Endothelial cell (in vitro differentiated cells): Measurements from ENCODE around the gene PXDN. TPM values are rescaled to one million over a fixed set of nuclear protein-coding genes. Genes with fewer than 3 reads are reported as not detected.

ENCODE experiments used
- DNase-seq: peaks from one replicate; pipeline ENCODE4 v3.0.0; 2021; ENCODE audit warnings: low spot score
- H3K27ac Mint-ChIP-seq: one replicate; pipeline ENCODE4 v1.8.0; 2021; ENCODE audit warnings: mixed read lengths, inconsistent platforms; ENCODE audit not compliant: unreplicated experiment
- H3K27me3 Mint-ChIP-seq: one replicate; pipeline ENCODE4 v1.8.0; 2021; ENCODE audit warnings: mild to moderate bottlenecking, moderate library complexity, mixed read lengths, inconsistent platforms; ENCODE audit not compliant: unreplicated experiment
- H3K36me3 Mint-ChIP-seq: one replicate; pipeline ENCODE4 v1.8.0; 2021; ENCODE audit warnings: mild to moderate bottlenecking, low read depth, mixed read lengths, inconsistent platforms; ENCODE audit not compliant: unreplicated experiment
- H3K4me1 Mint-ChIP-seq: one replicate; pipeline ENCODE4 v1.8.0; 2021; ENCODE audit warnings: mild to moderate bottlenecking, mixed read lengths, inconsistent platforms; ENCODE audit not compliant: unreplicated experiment
- H3K4me3 Mint-ChIP-seq: one replicate; pipeline ENCODE4 v1.8.0; 2021; ENCODE audit warnings: mild to moderate bottlenecking, mixed read lengths, inconsistent platforms; ENCODE audit not compliant: unreplicated experiment
- H3K9me3 Mint-ChIP-seq: one replicate; pipeline ENCODE4 v1.8.0; 2021; ENCODE audit warnings: mixed read lengths, inconsistent platforms; ENCODE audit not compliant: unreplicated experiment
- CTCF ChIP-seq: fragments of 200-600 bp; sonication (generic); IDR thresholded peaks from one replicate; pipeline ENCODE4 v1.5.0; 2021; ENCODE audit warnings: antibody characterized with exemption; ENCODE audit not compliant: unreplicated experiment
- total RNA-seq: library from RNA; stranded (reverse); fragmentation: NEBNext Ultra II Directional; extraction: Animal tissue kit (Norgen Biotek cat#: 25700); gene quantifications from one replicate; pipeline ENCODE4 v1.2.1, GENCODE V29; 2021; ENCODE audit not compliant: unreplicated experiment

The PXDN gene
- total RNA-seq, 1 donor from 2014 or later: 521 TPM

GRCh38 chr2:1606421-1607235, 137.7 kb downstream of the PXDN start:
- Mint-ChIP-seq H3K9me3 (no peaks in the 10 kb centered on the region), H3K4me3 (no peak overlapping the region), H3K4me1 (peaks cover 20% of the 10 kb centered on the region), H3K27me3 (no peaks in the 10 kb centered on the region), H3K36me3 (peaks cover 4% of the 10 kb centered on the region), H3K27ac (no peak overlapping the region)
- DNase-seq: no peak
- TF ChIP-seq CTCF: no peak

- no peak for DNase-seq
- no peak for TF ChIP-seq CTCF
- Mint-ChIP-seq H3K27ac (no peak overlapping the region), H3K36me3 (peaks cover 5% of the 10 kb centered on the region), H3K27me3 (no peaks in the 10 kb centered on the region), H3K9me3 (no peaks in the 10 kb centered on the region), H3K4me1 (peaks cover 20% of the 10 kb centered on the region), H3K4me3 (no peak overlapping the region)
Measured at GRCh38 chr2:1606046-1606400, 138.3 kb downstream of the PXDN start.

GRCh38 chr2:1605102-1606045, 138.9 kb downstream of the PXDN start:
- Mint-ChIP-seq H3K4me3 (no peak overlapping the region), H3K27ac (no peak overlapping the region), H3K4me1 (peaks cover 20% of the 10 kb centered on the region), H3K36me3 (peaks cover 5% of the 10 kb centered on the region), H3K9me3 (no peaks in the 10 kb centered on the region), H3K27me3 (no peaks in the 10 kb centered on the region)
- DNase-seq: no peak
- no peak for TF ChIP-seq CTCF

- TF ChIP-seq CTCF: no peak
- Mint-ChIP-seq H3K4me3 (no peak overlapping the region), H3K36me3 (peaks cover 5% of the 10 kb centered on the region), H3K27me3 (peaks cover 2% of the 10 kb centered on the region), H3K4me1 (peaks cover 20% of the 10 kb centered on the region), H3K9me3 (no peaks in the 10 kb centered on the region), H3K27ac (no peak overlapping the region)
- DNase-seq: no peak
Measured at GRCh38 chr2:1603521-1603920, 140.8 kb downstream of the PXDN start.
